CD4-positive, alpha-beta T cell (primary cell): ENCODE results near the gene TNK2. TPM values are rescaled to one million over a fixed set of nuclear protein-coding genes. Genes with fewer than 3 reads are reported as not detected.

ENCODE experiments used
- ATAC-seq: fragments of 200-7000 bp; cut with Tn5 transposase; one replicate; pipeline ENCODE4 v1.10.0; 2022; ENCODE audit warnings: mild to moderate bottlenecking; ENCODE audit not compliant: poor library complexity
- CTCF ChIA-PET: fragments of 350-600 bp; sonication (Branson Sonifier 250); formaldehyde crosslinking; loops from one replicate; lab custom pipeline; 2021; ENCODE audit warnings: antibody characterized with exemption, inconsistent platforms; lab: Charles Lee
- POLR2A ChIA-PET: fragments of 350-600 bp; sonication (Branson Sonifier 250); formaldehyde crosslinking; loops from one replicate; lab custom pipeline; 2021; ENCODE audit warnings: antibody characterized with exemption, inconsistent platforms; lab: Charles Lee
- DNase-seq, 14 experiments: peaks; one replicate each; pipeline ENCODE4 v3.0.0-alpha.2; 2013 to 2020; ENCODE audit warnings: mixed read lengths in 2 of 14
- H3K27ac ChIP-seq, 2 donors: one replicate each; pipeline versions ENCODE4 v1.5.1 to v1.7.0; 2013; ENCODE audit warnings: low read length in 2 of 2, low read depth in 1 of 2, mild to moderate bottlenecking in 1 of 2
- H3K27me3 ChIP-seq, 2 experiments: 1 replicate in 1 of 2; 2 replicates in 1 of 2; pipeline versions ENCODE4 v1.6.1 to v1.7.0; 2013; ENCODE audit warnings: low read length in 2 of 2, control low read depth in 1 of 2, mild to moderate bottlenecking in 1 of 2, moderate library complexity in 1 of 2; ENCODE audit not compliant: insufficient read depth in 2 of 2, control insufficient read depth in 1 of 2
- H3K36me3 ChIP-seq: one replicate; pipeline ENCODE4 v1.6.1; 2013; ENCODE audit warnings: low read length, control low read depth; ENCODE audit not compliant: insufficient read depth
- H3K4me1 ChIP-seq: one replicate; pipeline ENCODE4 v1.6.1; 2013; ENCODE audit warnings: low read length, control low read depth; ENCODE audit not compliant: insufficient read depth
- H3K4me3 ChIP-seq: one replicate; pipeline ENCODE4 v1.5.1; 2013; ENCODE audit warnings: mild to moderate bottlenecking, low read length, moderate library complexity
- H3K9me3 ChIP-seq, 2 experiments: 1 replicate in 1 of 2; 2 replicates in 1 of 2; pipeline versions ENCODE4 v1.6.1 to v1.7.0; 2013; ENCODE audit warnings: low read length in 2 of 2, mild to moderate bottlenecking in 2 of 2, control low read depth in 1 of 2, moderate library complexity in 1 of 2; ENCODE audit not compliant: control insufficient read depth in 1 of 2, insufficient read depth in 1 of 2
- H3K27ac Mint-ChIP-seq: one replicate; pipeline ENCODE4 v1.8.0; 2020; ENCODE audit warnings: mixed read lengths
- H3K27me3 Mint-ChIP-seq: one replicate; pipeline ENCODE4 v1.8.0; 2021; ENCODE audit warnings: mixed read lengths
- H3K36me3 Mint-ChIP-seq: one replicate; pipeline ENCODE4 v1.8.0; 2021; ENCODE audit warnings: low read depth, mixed read lengths
- H3K4me1 Mint-ChIP-seq: one replicate; pipeline ENCODE4 v1.8.0; 2021; ENCODE audit warnings: low read depth, mixed read lengths
- H3K4me3 Mint-ChIP-seq: one replicate; pipeline ENCODE4 v1.8.0; 2020; ENCODE audit warnings: mild to moderate bottlenecking, mixed read lengths
- H3K9me3 Mint-ChIP-seq: one replicate; pipeline ENCODE4 v1.8.0; 2020; ENCODE audit warnings: mixed read lengths
- CTCF ChIP-seq: fragments of 200-600 bp; IDR thresholded peaks from one replicate; pipeline ENCODE4 v1.8.0; 2022; ENCODE audit warnings: antibody characterized with exemption, mild to moderate bottlenecking
- intact Hi-C, 2 experiments: fragments of 100-400 bp; cut with DNase I in 1 of 2; cut with micrococcal nuclease in 1 of 2; formaldehyde crosslinking; loops; one replicate each; pipeline versions ENCODE4 v1.15.1 to v1.9.0; 2023 to 2025; cut with DNase I, micrococcal nuclease
- total RNA-seq, 174 experiments: library from RNA in 2 of 174; stranded (reverse) in 2 of 174; gene quantifications; one replicate each; pipeline ENCODE4 v1.2.3 and lab custom pipeline; 2021 to 2026

TNK2 gene
- total RNA-seq, 2 experiments from 2014 or later, result 161 to 171 TPM

- Mint-ChIP-seq H3K9me3 (no peaks in the 10 kb centered on the region), H3K36me3 (peaks cover 34% of the 10 kb centered on the region), H3K4me1 (no peaks in the 10 kb centered on the region), H3K27ac (no peak overlapping the region), H3K27me3 (no peaks in the 10 kb centered on the region), H3K4me3 (no peak overlapping the region)
- DNase-seq, result no peak
- no peaks in the 10 kb centered on the region for H3K27me3 ChIP-seq
- H3K36me3 ChIP-seq, result peaks cover 64% of the 10 kb centered on the region
- no peak overlapping the region for H3K4me3 ChIP-seq
- no peak overlapping the region for H3K27ac ChIP-seq
- POLR2A ChIA-PET, result no interaction called here
- CTCF ChIA-PET, result no interaction called here
- no peaks in the 10 kb centered on the region for H3K9me3 ChIP-seq
- intact Hi-C loops, result no loop called here
- no peak for TF ChIP-seq CTCF
- ATAC-seq, result no peak
- H3K4me1 ChIP-seq, result no peaks in the 10 kb centered on the region
These were observed 40.0 kb downstream of the TNK2 start for GRCh38 chr3:195868336-195868865.

GRCh38 chr3:195867631-195868335 lies 40.6 kb downstream of the TNK2 start:
- H3K27ac ChIP-seq, result no peak overlapping the region
- Mint-ChIP-seq H3K27me3 (no peaks in the 10 kb centered on the region), H3K27ac (no peak overlapping the region), H3K4me3 (no peak overlapping the region), H3K4me1 (no peaks in the 10 kb centered on the region), H3K9me3 (no peaks in the 10 kb centered on the region), H3K36me3 (peaks cover 39% of the 10 kb centered on the region)
- POLR2A ChIA-PET, result no interaction called here
- CTCF ChIA-PET, result no interaction called here
- no peaks in the 10 kb centered on the region for H3K27me3 ChIP-seq
- H3K4me1 ChIP-seq, result no peaks in the 10 kb centered on the region
- H3K4me3 ChIP-seq, result no peak overlapping the region
- TF ChIP-seq CTCF, result no peak
- no peak for ATAC-seq
- intact Hi-C loops, result no loop called here
- DNase-seq, result peak in 1 of 14 experiments; percentile 3
- H3K9me3 ChIP-seq, result no peaks in the 10 kb centered on the region
- H3K36me3 ChIP-seq, result peaks cover 59% of the 10 kb centered on the region

DNA sequence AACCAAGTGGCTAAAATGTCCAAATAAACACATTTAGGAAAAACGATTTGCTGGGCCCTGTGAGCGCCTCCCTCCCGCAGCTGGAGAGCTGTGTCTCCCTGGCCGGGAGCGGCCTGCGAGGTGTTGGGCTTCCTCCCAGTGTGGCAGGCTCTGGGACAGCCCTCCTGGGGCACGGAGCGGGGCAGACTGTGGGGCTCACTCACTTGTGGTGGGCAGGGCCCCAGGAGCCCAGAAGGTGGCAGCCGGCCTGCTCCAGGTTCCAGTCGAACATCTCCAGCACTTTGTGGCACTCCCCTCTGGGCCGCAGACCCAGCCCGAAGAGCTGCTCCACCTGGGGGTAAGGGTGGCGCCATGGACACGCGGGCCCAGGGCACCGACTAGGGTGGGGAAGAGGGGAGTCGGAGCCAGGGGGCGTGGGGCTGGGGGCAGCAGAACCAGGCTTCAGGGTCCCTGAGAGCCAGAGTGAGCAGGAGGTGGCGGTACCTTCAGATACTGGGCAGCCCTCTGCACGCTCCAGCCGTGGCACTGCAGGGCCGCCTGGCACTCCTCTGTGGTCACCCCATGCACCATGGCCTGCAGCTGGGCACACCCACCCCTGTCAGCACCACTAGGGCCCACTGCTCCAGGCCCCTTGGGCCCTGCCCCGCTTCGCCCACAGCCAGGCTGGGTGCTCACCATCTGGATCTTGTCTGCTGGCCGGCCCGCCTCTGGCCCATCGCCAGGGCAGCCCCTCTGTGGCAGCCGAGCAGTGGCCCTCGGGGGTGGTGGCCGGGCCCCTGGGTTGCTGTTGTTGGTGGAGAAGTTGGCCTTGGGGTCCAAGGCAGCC lies 41.5 kb downstream of the TNK2 start:
- H3K36me3 Mint-ChIP-seq, result peaks cover 39% of the 10 kb centered on the region
- CTCF ChIA-PET, result no interaction called here
- no peak overlapping the region for H3K27ac Mint-ChIP-seq
- POLR2A ChIA-PET, result no interaction called here
- no peaks in the 10 kb centered on the region for H3K9me3 ChIP-seq
- H3K4me1 Mint-ChIP-seq, result no peaks in the 10 kb centered on the region
- peaks cover 51% of the 10 kb centered on the region for H3K36me3 ChIP-seq
- no peaks in the 10 kb centered on the region for H3K27me3 ChIP-seq
- H3K9me3 Mint-ChIP-seq, result no peaks in the 10 kb centered on the region
- intact Hi-C loops, result no loop called here
- H3K4me1 ChIP-seq, result no peaks in the 10 kb centered on the region
- no peak for TF ChIP-seq CTCF
- ATAC-seq, result no peak
- H3K27me3 Mint-ChIP-seq, result no peaks in the 10 kb centered on the region
- DNase-seq, result no peak
- H3K4me3 ChIP-seq, result no peak overlapping the region
- H3K27ac ChIP-seq, result no peak overlapping the region
- no peak overlapping the region for H3K4me3 Mint-ChIP-seq
